Activated naive CD4-positive, alpha-beta T cell treated with anti-CD3 and anti-CD28 coated beads for 36 hours (primary cell): ENCODE measurements around the gene CDKN2B-AS1. TPM values are rescaled to one million over a fixed set of nuclear protein-coding genes. Genes with fewer than 3 reads are reported as not detected.

Experiments used
- CTCF ChIA-PET: fragments of 350-600 bp; sonication (Branson Sonifier 250); formaldehyde crosslinking; loops from one replicate; lab custom pipeline; 2021; ENCODE audit warnings: antibody characterized with exemption; lab: Charles Lee
- DNase-seq: peaks from one replicate; pipeline ENCODE4 v3.0.0-alpha.2; 2020
- H3K27ac Mint-ChIP-seq: one replicate; pipeline ENCODE4 v1.8.0; 2021; ENCODE audit warnings: mild to moderate bottlenecking, mixed read lengths
- H3K27me3 Mint-ChIP-seq: one replicate; pipeline ENCODE4 v1.8.0; 2021; ENCODE audit warnings: low read depth, mixed read lengths
- H3K36me3 Mint-ChIP-seq: one replicate; pipeline ENCODE4 v1.8.0; 2021; ENCODE audit warnings: low read depth, mixed read lengths
- H3K4me1 Mint-ChIP-seq: one replicate; pipeline ENCODE4 v1.8.0; 2021; ENCODE audit warnings: low read depth, mixed read lengths
- H3K4me3 Mint-ChIP-seq: one replicate; pipeline ENCODE4 v1.8.0; 2021; ENCODE audit warnings: mild to moderate bottlenecking, moderate library complexity, mixed read lengths
- H3K9me3 Mint-ChIP-seq: one replicate; pipeline ENCODE4 v1.8.0; 2021; ENCODE audit warnings: mixed read lengths
- intact Hi-C: fragments of 100-400 bp; cut with micrococcal nuclease; formaldehyde crosslinking; loops from one replicate; pipeline ENCODE4 v1.15.1; 2023
- total RNA-seq, 2 experiments: library from RNA; stranded (reverse); gene quantifications; one replicate each; pipeline ENCODE4 v1.2.3, GENCODE V29; 2021

The CDKN2B-AS1 gene
- total RNA-seq, 2 experiments from 2014 or later, result 0.24 TPM; not detected in 1

GRCh38 chr9:22157276-22157675 lies 162.7 kb downstream of the CDKN2B-AS1 start:
- Mint-ChIP-seq H3K9me3 (no peaks in the 10 kb centered on the region), H3K27me3 (peaks cover 10% of the 10 kb centered on the region), H3K4me3 (no peak overlapping the region), H3K36me3 (no peaks in the 10 kb centered on the region), H3K27ac (no peak overlapping the region), H3K4me1 (no peaks in the 10 kb centered on the region)
- CTCF ChIA-PET, result no interaction called here
- DNase-seq, result no peak
- intact Hi-C loops, result no loop called here

DNA sequence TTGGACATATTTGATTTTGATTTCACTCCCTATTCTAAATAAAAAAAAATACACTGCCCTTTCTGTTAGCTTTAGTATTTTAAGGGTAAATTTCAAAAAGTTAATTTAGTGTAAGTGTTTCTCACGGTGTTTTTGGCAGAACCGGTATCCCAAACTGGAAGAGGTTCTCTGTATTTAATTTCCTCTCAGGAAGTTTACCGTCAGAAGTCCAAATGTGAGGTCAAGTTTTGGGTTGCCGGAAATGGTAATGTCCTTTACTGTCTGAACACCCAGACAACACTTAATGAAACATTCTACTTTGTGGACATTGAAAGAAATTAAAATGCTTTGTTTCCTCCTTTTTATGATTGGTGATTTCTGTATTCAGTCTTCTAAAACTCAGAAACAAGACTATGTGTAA lies 163.2 kb downstream of the CDKN2B-AS1 start:
- Mint-ChIP-seq H3K27ac (no peak overlapping the region), H3K36me3 (no peaks in the 10 kb centered on the region), H3K9me3 (no peaks in the 10 kb centered on the region), H3K27me3 (peaks cover 7% of the 10 kb centered on the region), H3K4me1 (no peaks in the 10 kb centered on the region), H3K4me3 (no peak overlapping the region)
- CTCF ChIA-PET, result no interaction called here
- DNase-seq, result no peak
- intact Hi-C loops, result no loop called here

DNA sequence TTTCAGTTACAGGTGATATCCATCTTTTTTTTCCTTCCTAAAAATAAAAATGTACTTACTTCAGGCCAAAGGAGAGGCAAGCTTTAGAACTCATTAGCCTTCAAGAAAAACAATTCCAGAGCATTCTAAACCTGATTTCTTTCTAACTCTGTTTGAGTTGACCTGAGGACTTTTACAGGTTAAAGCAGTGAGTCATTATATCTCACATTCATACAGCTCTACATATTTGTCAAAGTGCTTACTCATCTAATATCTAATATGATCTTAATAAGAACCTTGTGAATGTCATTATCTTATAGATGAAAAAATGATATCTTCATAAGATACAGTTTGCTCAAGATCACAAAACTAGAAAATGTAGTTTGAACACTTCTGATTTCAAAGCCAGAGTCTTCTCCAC lies 163.7 kb downstream of the CDKN2B-AS1 start:
- Mint-ChIP-seq H3K4me3 (no peak overlapping the region), H3K36me3 (no peaks in the 10 kb centered on the region), H3K27me3 (peaks cover 6% of the 10 kb centered on the region), H3K27ac (no peak overlapping the region), H3K9me3 (no peaks in the 10 kb centered on the region), H3K4me1 (no peaks in the 10 kb centered on the region)
- CTCF ChIA-PET, result no interaction called here
- no peak for DNase-seq
- intact Hi-C loops, result no loop called here

DNA sequence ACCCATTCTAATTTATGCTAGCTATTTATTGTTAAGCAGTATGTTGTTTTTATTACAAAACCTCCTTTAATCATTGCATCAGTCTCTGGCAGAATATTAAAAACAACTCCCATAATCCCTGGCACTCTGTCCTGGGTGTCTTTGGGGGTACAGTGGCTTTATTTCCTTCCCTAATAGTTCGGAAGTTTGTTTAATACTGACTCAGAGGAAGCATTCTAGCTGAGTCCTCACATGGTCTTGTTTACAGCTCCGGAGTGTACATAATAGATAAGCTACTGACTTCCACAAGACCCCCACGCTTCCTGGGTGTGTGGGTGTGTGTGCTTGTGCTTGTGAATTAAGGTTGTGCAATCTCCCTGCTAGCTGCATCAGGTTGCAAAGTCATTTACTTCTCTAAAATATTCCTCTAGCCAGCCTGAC lies 164.3 kb downstream of the CDKN2B-AS1 start:
- Mint-ChIP-seq H3K27ac (no peak overlapping the region), H3K4me1 (no peaks in the 10 kb centered on the region), H3K27me3 (peaks cover 6% of the 10 kb centered on the region), H3K9me3 (no peaks in the 10 kb centered on the region), H3K36me3 (no peaks in the 10 kb centered on the region), H3K4me3 (no peak overlapping the region)
- intact Hi-C loops, result no loop called here
- no peak for DNase-seq
- CTCF ChIA-PET, result no interaction called here

GRCh38 chr9:22159586-22159985 lies 165.0 kb downstream of the CDKN2B-AS1 start:
- peaks cover 6% of the 10 kb centered on the region for H3K27me3 Mint-ChIP-seq
- intact Hi-C loops, result no loop called here
- no peak overlapping the region for H3K27ac Mint-ChIP-seq

DNA sequence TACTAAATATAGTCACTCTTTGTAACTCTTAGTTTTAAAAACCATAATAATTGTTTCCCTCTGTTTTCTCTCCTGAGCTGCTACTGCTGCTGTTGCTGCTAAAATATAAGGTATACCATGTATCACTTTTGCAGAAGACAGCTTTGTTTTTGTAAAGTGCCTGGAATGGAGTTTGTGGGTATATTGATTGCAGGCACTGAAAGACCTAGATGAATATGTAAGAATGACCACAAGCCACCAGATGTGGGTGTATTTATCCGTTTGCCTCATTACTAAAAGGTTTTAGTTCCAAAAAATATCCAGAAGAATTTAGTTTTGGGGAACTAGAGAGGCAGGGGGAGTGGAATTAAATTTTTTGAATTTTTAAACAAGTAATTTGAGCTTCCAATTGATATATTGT lies 165.6 kb downstream of the CDKN2B-AS1 start:
- intact Hi-C loops, result no loop called here
- Mint-ChIP-seq H3K4me3 (no peak overlapping the region), H3K27me3 (peaks cover 6% of the 10 kb centered on the region), H3K4me1 (no peaks in the 10 kb centered on the region), H3K36me3 (no peaks in the 10 kb centered on the region), H3K27ac (no peak overlapping the region), H3K9me3 (no peaks in the 10 kb centered on the region)
- no peak for DNase-seq
- CTCF ChIA-PET, result no interaction called here

More at GRCh38 chr9:22159586-22159985, 165.0 kb downstream of the CDKN2B-AS1 start:
- no peaks in the 10 kb centered on the region for H3K9me3 Mint-ChIP-seq
- DNase-seq, result no peak
- no peak overlapping the region for H3K4me3 Mint-ChIP-seq
- no peaks in the 10 kb centered on the region for H3K4me1 Mint-ChIP-seq
- no peaks in the 10 kb centered on the region for H3K36me3 Mint-ChIP-seq
- CTCF ChIA-PET, result no interaction called here

- H3K36me3 Mint-ChIP-seq, result no peaks in the 10 kb centered on the region
Measured at GRCh38 chr9:22165144-22165543, 170.6 kb downstream of the CDKN2B-AS1 start.

GRCh38 chr9:22169243-22169642 lies 174.7 kb downstream of the CDKN2B-AS1 start:
- no peak overlapping the region for H3K27ac Mint-ChIP-seq
- no peaks in the 10 kb centered on the region for H3K4me1 Mint-ChIP-seq
- intact Hi-C loops, result no loop called here
- H3K27me3 Mint-ChIP-seq, result peaks cover 2% of the 10 kb centered on the region
- H3K4me3 Mint-ChIP-seq, result no peak overlapping the region
- no peaks in the 10 kb centered on the region for H3K9me3 Mint-ChIP-seq
- CTCF ChIA-PET, result no interaction called here
- no peak for DNase-seq
- no peaks in the 10 kb centered on the region for H3K36me3 Mint-ChIP-seq

More at GRCh38 chr9:22165144-22165543, 170.6 kb downstream of the CDKN2B-AS1 start:
- H3K27ac Mint-ChIP-seq, result no peak overlapping the region
- CTCF ChIA-PET, result no interaction called here
- H3K9me3 Mint-ChIP-seq, result no peaks in the 10 kb centered on the region
- no peaks in the 10 kb centered on the region for H3K4me1 Mint-ChIP-seq
- no peak for DNase-seq
- H3K4me3 Mint-ChIP-seq, result no peak overlapping the region
- peaks cover 6% of the 10 kb centered on the region for H3K27me3 Mint-ChIP-seq
- intact Hi-C loops, result no loop called here

DNA sequence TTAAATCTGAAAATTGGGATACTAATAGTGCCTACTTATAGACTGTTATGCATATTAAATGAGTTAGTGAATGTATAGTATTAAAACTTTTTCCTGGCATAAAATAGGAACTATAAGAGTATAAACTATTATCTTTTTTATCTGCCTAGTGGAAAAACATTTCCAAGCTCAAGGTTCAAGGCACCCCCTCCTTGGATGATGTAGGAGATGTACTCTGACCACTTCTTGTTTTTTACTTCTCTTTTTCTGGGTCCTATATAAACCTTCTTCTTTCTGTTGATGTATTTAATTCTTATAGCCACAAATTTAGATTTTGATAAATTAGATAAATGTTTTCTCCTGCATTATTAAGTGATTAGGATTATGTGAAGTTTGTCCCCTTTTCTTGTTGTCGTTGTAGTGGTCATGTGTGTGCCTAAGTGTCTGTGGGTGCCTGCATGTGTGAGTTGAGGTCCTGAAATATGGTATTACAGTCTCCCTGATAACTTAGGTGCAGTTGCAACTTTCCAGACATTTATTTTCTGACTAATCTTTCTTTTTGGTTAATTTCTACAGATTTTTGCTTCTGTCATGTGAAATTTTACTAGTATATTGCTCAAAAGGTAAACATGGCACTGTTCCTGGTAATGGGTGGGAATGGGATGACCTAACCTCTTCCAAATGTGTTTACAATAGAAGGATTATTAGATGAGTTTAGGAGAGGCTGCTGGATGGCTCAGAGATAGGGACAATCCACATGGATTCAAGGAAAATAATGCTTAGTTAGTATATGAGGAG lies 175.3 kb downstream of the CDKN2B-AS1 start:
- CTCF ChIA-PET, result no interaction called here
- intact Hi-C loops, result no loop called here
- no peak for DNase-seq
- Mint-ChIP-seq H3K4me3 (no peak overlapping the region), H3K36me3 (no peaks in the 10 kb centered on the region), H3K9me3 (no peaks in the 10 kb centered on the region), H3K4me1 (no peaks in the 10 kb centered on the region), H3K27ac (no peak overlapping the region), H3K27me3 (peaks cover 2% of the 10 kb centered on the region)

Other genes starting within 250 kb of the CDKN2B-AS1 start
- gene MTAP, start 192.2 kb upstream of the CDKN2B-AS1 start, total RNA-seq, result 10 to 100 TPM; 59.0 to 66.4 TPM
- under 1 TPM; 0.57 to 0.89 TPM for gene CDKN2A, start 399 bp upstream of the CDKN2B-AS1 start, total RNA-seq
- not detected for gene CDKN2B, start 14.5 kb downstream of the CDKN2B-AS1 start, total RNA-seq